Hematopoietic multipotent progenitor cell treated with erythropoietin and hydrocortisone succinate and interleukin-3 and kit ligand, for 6 days (in vitro differentiated cells): ENCODE measurements around the gene MEIOB.

Experiments
- DNase-seq: peaks from one replicate; pipeline ENCODE4 v3.0.0-alpha.2; 2015

MEIOB gene

DNA sequence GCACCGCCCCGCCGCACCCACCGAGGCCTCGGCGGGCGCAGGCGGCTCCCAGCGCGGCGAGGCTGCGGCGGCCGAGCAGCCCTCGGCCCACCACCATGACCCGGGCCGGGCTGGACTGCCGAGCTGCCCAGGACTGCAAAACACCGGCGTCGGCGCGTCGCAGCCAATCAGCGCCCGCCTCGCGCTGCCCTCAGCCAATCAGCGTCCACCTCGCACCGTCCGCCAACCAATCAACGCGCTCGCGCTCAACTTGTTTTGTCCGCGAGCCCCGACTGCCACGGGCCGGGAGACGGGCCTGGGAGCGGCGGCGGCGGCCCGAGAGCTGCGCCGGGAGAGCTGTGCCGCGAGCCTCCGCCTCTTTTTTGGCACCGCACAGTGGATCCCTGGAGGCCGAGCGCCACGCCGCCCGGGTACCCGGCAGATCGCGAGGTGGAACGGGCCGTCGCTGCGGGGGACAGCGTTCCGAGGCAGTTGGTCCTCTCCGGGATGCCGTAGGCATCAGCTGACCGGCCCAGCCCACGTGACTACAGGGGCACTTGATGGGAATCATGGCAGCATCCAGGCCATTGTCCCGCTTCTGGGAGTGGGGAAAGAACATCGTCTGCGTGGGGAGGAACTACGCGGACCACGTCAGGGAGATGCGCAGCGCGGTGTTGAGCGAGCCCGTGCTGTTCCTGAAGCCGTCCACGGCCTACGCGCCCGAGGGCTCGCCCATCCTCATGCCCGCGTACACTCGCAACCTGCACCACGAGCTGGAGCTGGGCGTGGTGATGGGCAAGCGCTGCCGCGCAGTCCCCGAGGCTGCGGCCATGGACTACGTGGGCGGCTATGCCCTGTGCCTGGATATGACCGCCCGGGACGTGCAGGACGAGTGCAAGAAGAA is 45.0 kb downstream of the MEIOB start, which contains the start of the genes FAHD1 and HAGH:
Gene FAHD1 (plus strand): TSS at position 516 of the 883 bp plus-strand sequence. CDS start 33 bp downstream, at position 549.
Gene HAGH (minus strand): TSS at position 135 of the 883 bp plus-strand sequence. CDS start 38 bp downstream, at position 97.
- DNase-seq = peak; percentile 95

DNA sequence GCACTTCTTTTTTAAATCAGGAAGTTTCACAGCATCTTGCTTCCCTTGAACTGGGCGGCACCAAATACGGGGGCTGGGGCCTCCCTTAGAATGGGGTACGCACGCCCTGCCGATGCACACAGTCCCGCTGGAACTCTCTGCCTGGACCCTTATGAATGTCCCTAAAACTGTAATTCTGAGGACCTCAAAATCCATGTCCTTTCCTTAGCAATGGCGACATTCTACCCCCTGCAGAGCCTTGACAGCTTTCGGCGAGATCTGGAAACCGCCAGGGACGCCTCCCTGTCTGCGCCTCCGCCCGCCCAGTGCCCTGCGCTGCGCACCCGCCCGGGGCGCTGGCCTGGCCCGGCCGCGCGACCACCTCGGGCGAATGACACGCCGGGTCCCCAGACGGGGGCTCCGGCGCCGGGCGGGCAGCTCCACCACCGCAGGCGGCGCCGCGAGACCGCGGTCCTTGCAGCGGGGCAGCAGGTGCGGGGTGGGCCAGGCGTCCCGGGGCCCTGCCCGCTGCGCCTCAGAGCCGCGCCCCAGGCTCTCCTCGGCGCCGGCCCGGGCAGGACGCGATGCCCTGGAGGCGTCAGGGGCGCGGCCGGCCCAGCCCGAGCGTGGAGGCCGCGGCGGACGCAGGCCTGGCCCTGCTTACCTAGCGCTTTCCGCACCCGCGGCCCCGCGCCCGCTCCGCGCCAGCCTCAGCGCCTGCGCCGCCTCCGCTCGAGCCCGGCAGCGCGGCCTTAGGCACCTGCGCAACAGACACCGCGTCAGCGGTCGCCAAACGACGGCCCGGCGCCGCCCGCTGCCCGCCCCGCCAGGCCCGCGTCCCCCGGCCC is 45.9 kb downstream of the MEIOB start:
- DNase-seq = peak; percentile 76

DNA sequence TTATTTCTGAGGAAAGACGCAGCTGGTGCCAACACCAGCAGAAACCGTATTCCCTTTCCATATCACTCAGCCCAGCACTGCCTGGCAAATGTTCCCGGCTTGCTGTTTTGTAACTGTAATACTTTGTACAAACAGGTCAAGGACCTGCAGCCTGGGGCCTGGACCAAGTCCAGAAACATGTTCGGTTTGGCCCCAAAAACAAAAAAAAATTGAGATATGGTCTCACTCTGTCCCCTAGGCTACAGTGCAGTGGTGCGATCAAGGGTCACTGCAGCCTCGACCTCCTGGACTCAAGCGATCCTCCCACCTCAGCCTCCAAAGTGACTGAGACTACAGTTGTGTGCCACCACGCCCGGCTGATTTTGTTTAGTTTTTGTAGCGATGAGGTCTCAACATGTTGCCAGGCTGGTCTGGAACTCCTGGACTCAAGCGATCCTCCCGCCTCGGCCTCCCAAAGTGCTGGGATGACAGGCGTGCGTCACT is 46.5 kb downstream of the MEIOB start:
- DNase-seq = no peak

DNA sequence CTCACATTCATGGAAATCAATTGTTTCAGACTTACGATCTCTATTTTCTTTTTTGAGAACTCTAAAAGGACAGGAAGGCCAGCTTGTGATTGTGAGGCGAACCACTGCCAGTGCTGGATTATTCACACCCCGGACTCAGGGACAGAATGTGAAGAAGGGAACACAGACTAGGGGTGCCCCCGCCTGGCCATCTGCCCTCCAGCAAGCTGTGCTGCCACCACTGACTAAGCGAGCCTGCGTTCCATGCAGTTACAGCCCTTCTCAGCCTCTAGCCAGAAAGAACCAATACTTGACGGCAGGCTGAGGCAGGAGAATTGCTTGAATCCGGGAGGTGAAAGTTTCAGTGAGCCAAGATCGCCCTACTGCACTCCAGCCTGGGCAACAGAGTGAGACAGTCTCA is 48.1 kb downstream of the MEIOB start:
- DNase-seq = peak; percentile 94

DNA sequence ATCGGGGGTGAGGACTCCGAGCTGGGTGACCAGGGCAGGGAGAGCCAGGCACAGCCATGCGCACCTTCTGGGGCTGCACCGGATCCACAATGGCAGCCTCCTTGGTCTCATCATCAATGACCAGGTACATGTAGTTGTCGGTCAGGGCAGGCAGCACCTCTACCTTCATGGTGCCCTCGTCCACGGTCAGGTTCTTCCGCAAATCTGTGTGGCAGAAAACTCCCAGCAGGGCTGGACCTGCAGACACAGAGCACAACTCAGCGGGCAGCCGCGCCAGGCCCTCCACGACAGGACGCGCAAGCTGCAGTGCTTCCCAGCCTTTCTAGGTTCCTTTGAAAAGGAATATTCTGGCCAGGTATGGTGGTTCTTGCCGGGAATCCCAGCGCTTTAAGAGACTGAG is 49.2 kb downstream of the MEIOB start:
- no peak for DNase-seq

DNA sequence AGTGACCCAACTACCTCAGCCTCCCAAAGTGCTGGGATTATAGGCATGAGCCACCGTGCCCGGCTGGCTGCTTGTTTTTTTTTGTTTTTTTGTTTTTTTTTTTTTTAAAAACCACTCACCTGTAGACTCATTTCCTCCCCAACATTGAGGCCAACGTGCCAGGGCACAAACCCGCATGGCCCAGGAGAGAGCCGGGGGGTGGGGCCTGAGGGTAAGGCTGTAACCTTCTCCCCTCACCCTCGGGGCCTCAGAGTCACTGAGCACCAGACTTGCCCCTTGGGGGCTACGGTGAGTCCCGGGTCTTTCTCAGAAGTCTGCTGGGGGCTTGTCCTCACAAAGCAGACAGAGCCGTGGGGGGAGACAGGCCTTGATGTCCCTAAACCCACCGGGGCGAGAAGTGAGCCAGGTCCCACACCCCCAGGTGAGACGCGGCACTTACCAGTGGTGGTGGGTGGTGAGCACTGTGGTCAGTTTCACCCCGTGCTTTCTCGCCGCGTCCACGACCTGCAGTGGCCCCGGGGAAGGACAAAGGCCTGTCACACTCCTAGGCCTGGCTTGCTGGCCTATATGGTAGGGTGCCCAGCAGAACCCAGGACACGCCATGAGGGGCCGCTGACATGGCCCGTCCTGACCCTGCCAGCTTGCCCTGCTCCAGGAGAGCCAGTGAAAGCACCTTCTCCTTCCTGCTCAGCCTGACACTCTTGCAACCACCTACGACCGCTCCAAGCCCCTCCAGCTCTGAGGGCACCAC is 49.9 kb downstream of the MEIOB start:
- DNase-seq = no peak

DNA sequence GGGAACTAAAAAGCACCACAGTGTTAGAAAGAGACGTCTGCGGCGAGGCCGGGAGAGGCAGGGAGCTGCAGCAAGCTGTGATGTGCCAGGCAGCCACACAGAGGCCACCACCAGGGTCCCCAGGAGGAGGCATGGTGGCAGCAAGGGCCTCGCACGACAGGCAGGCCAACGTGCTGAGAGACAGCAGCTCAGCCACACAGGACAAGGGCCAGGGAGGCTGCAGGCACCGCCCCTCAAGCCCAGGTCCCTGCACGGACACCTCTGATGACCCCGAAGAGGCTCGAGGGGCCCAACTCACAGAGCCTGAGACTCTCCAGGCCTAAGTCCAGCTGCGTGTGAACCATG is 51.0 kb downstream of the MEIOB start:
- DNase-seq = no peak

DNA sequence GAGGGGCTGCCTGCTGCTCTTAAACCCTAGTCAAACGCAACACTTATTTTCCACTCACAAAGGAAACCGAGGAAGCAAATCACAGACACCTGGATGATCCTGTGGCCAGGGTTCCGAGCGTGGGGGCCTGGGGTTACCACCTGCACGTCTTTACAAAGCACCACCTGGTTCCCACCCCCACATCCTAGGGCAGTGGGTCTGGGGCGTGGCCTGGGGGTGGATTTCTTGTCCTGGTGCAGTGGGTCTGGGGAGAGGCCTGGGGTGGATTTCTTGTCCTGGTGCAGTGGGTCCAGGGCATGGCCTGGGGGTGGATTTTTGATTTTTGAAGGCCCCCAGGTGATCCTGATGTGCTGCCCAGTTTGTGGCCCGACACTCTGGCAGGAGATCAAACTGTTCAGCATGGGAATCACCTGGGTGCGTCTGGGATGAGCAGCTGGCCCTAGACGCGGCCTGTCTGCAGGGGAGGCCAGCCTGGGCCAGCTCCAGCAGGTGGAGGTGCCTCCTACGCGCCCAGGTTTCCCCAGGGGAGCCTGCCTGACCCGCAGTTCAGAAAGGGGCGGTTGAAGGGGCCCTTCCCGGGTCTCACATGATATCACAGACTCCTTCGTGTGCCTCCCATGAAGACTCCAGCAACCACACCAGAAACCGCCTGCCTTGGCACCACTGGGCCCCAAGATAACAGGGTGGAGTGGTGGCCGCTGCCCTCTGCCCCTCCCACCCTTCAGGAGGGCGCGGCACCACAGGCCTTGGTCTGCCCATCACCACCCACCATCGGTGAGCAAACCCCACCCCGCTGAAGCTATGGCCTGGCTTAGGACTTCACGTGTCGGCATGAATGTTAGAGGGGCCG is 51.6 kb downstream of the MEIOB start:
- peak; percentile 98 for DNase-seq

DNA sequence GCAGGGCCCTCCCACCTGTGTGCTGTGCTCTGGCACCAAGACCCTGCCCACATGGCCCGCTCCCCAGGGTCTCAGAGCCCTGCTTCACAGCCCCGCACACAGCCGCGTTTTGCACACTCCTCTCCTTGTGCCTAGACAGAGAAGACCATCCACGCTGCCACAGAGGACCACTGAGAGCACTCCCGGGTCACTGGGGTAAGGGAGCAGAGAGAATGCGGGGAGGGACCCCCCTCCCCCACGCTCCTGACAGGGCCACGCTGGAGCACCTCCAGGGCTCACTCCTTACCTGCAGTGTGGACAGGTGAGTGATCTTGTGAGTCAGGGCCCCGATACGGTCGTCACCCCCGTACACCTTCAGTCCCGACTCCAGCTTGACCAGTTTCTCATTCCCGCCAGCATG is 52.4 kb downstream of the MEIOB start:
- no peak for DNase-seq

DNA sequence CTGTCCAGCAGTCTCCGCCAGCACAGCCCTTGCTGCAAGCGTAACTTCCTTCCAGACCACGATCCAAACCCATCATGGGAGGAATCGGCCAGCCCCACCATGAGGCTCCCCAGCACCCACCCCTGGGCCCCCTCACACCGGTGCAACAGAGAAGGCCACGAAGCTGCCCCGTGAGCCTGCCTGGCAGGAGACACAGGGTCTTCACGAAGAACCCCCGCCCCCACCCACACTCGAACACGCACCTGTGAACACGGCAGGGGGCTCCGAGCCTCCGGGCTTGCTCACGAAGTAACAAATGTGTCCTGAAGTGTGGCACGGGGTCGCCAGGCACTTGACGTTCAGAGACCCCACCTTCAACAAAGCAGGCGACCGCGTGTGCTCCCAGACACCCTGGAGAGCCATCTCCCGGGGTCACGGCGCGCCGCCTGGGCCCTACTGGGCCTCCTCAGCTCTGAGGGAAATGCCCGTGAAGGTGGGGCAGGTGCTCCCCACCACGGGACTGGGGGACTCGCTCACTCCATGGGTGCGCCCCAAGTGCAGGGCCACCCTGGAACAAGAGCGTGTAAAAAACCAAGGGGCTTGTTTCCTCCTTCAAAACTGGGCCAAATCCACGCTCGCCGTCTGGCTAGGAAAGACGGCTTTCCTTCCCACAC is 53.0 kb downstream of the MEIOB start:
- DNase-seq = no peak

DNA sequence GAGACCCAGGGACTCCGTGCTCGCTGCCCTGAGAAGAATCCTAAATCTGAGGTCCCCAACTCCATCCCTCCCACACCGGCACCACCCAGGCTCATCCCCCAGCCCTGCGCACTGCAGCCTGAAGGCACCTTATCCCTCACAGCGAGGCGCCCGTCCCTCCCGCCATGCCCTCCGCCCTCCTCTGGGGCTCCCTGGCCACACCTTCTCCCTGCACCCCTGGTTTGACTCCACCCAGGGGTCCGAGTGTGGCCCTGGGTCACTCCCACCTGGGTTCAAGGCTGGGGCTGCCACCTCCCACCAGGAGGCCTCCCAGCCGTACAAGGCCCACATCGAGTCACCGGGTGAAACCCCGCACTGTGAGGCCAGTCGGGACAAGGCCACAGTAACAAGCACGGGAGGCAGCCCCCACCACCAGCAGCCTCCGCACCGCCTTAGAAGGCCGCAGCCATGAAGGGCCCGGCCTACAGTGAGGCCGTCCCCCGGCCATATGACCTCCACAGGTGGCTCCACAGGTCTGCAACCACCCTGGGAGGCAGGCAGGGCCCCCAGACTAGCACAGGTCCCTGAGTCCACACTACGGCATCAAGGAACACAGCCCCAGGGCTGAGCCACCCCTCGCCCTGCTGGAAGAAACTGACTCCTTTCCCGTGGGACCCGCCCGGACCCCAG is 53.6 kb downstream of the MEIOB start:
- DNase-seq = no peak

DNA sequence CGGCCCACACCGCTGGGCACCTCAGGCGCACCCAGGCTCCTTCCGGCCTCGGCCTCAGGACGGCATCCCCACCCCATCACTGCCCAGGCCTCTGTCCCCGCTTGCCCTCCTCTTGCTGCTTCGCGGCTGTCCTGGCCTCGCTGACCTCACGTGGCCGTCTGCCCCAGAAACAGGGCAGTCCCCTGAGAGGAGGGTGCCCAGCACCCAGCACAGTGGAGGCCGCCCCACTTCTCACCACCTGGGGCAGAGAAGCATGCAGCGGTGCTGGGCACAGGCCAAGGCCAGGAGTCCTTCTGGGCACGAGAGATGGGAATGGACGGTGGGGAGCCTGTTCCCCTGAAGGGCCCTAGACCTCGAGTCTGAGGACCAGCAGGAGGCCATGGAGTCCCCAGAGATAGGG is 54.2 kb downstream of the MEIOB start:
- no peak for DNase-seq

DNA sequence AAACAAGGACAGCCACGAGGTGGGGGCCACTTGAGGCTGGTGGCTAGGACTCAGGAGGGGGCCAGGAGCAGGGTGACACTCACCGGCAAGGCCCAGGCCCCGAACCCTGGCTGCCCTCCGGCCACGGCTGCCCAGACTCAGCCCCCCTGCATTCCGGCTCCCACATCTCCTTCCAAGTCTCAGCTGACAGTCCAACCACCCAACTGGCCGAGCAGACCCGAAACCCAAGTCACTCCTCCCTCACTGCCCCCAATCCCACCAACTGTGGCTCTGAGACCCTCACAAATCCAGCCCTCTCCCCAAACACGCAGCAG is 54.7 kb downstream of the MEIOB start:
- no peak for DNase-seq

DNA sequence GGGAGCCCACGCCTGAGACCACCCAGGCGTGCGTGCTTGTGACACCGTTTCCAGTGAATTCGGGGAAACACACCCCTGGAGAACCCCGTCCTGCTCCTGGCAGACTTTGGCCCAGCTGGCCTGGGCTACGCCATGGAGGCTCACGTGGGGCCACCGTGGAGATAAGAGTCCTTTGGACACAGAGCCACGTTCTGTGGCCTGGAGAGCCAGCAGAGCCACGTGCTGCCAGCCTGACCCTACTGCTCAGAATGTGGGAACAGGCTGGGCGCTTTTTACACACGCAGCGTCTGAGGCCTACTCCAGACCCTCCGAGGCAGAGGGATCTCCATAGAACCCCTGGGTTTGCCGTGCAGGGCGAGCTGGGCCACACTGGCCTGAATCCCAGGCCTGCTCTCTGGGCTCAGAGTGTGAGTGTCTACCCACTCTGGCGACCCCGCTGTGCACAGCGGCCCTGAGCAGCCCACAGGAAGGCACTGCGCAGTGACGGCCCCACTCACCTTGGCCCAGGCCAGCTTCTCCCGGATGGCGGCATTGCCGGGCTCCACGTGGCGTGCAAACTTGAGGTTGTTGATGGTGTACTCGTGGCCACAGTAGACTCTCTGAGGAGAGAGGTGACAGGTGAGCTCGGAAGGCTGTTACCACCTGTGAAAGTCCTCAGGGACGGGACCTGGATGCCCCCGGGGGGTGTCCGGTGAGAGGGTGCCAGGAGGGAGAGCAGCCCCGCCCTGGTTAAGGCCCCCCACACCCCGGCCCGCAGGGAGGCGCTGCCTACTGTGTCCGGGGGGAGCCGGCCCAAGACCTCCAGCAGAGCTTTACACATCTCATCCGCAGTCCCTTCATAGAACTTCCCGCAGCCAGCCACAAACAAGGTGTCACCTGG is 55.3 kb downstream of the MEIOB start:
- no peak for DNase-seq

DNA sequence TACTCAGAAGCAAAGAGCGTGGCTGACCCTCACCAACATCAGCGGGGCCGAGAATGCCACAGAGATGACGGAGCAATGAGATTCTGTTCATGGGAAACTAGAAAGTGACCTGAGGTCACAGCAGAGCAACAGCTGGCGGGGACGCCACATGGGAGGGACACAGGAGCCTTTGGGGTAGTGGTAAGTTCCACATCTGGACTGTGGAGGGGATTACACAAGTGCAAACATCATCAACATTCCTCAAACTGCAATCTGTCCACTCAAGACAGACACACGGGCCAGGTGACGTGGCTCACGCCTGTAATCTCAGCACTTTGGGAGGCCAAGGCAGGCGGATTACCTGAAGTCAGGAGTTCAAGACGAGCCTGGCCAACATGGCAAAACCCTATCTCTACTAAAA is 56.5 kb downstream of the MEIOB start:
- DNase-seq = no peak

DNA sequence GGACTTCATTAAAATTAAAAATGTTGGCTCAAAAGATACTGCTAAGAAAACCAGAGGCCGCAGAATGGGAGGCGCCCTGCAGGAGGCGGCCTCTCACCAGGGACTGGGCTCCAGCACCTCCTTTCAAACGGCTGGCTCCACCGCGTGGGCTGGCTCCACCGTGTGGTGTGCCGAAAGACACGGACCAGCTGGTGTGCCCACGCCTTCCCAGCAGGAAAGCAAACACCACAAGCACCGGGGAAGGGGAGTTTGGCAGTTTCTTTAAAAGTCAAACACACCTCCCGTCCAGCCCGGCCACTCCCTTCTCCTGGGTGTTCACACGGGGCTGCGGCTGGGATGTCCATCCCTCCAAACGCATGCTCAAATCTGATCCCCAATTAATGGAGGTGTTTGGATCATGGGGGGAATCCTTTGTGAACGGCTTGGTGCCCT is 59.2 kb downstream of the MEIOB start:
- DNase-seq = peak; percentile 93

DNA sequence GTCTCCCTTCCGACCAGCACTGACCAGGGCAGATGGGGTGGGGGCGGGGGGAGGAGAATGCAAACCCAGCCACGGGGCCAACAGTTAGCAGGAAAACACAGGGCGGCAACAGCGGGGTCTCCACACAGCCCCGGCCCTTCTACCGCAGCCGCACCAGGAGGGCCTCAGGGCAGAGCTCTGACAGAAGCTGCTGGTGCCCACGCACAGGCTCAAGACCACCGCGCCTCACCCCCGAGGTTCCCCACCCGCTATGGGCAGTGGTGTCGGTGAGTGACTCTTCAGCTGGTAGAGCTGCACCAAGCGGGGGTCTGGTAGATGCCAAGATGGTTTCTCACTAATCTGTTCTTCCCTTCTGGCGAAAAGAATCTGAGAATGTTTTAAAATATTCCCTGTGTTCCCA is 61.4 kb downstream of the MEIOB start:
- no peak for DNase-seq

DNA sequence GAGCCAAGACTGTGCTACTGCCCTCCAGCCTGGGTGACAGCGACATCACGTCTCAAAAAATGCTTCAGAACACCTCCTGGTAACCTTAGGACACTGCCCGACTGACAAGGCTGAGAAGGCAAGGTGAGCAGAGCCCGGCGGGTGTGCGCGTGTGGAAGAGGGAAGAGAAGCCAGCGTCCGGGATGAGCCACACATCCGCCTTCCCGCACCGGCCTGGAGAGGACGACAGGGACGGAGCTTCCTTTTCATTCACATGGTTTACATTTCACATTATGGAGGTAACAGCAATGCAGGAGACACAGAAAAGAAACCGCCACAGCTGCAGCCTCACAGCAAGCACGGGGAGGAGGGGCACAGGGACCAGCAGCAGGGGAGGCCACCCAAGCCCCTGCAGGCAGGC is 61.9 kb downstream of the MEIOB start:
- DNase-seq = no peak

DNA sequence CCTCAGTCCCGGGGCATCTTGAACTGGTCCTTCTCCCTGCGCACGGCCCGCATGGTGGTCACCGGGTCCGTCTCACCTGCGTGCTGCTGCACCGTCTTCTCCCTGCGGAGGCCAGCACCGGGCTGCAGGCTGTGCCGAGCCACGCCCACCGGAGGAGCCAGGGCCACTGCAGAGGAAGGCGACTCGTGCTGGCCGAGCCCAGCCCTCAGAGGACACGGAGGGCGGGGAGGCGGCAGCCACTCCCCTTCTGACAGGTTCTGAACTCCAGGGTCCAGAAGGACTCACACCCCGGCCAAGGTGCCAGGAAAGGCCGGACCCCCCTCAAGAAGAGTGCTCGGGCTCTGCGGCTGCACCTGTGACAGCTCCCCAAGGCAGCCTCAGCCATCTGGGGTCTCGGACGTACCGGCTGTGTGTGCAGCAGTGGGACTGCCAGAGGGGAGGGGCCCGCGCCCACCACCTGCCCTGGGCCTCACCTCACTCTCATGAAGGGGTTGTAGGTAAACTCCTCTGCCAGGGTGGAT is 62.6 kb downstream of the MEIOB start:
- no peak for DNase-seq

DNA sequence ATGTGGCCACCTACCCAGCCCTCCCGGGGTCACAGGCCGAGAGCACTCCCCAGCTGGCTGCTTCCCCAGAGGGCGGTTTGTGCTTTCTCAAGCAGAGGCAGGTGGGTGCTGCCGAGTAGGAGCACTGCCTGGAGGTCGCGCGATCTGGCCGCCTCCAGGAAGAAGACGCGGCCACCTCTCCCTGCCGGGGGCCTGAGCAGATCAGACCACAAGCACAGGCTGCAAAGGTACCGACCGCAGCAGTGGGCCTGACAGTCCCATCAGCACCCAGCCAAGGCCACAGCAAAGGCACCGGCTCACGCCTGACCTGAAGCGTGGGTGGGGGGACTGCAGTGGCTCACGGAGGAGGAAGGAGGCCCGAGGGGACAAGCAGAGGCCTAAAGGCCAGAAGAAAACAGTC is 63.3 kb downstream of the MEIOB start:
- no peak for DNase-seq
